Ishikawa (cell line): ENCODE measurements around the gene ULK4.

Experiments used
- CEBPB ChIP-seq: IDR thresholded peaks from 2 replicates; pipeline ENCODE4 v1.6.1; 2012
- CREB1 ChIP-seq: IDR thresholded peaks from 2 replicates; pipeline ENCODE4 v1.6.1; 2012; ENCODE audit warnings: low read depth
- EGR1 ChIP-seq: IDR thresholded peaks from 2 replicates; pipeline ENCODE4 v1.6.1; 2012
- EP300 ChIP-seq: IDR thresholded peaks from 2 replicates; pipeline ENCODE4 v1.6.1; 2012; ENCODE audit warnings: borderline replicate concordance
- FOXM1 ChIP-seq: IDR thresholded peaks from 2 replicates; pipeline ENCODE4 v1.6.1; 2012; ENCODE audit warnings: low read depth, borderline replicate concordance
- MAX ChIP-seq: IDR thresholded peaks from 2 replicates; pipeline ENCODE4 v1.6.1; 2012
- NFIC ChIP-seq: IDR thresholded peaks from 2 replicates; pipeline ENCODE4 v1.6.1; 2012
- RAD21 ChIP-seq: IDR thresholded peaks from 2 replicates; pipeline ENCODE4 v1.6.1; 2012; ENCODE audit warnings: low read depth
- REST ChIP-seq: IDR thresholded peaks from 2 replicates; pipeline ENCODE4 v1.6.1; 2012; ENCODE audit warnings: low read depth, mild to moderate bottlenecking
- TAF1 ChIP-seq: IDR thresholded peaks from 2 replicates; pipeline ENCODE4 v1.6.1; 2012; ENCODE audit warnings: low read depth, mild to moderate bottlenecking
- TCF12 ChIP-seq: IDR thresholded peaks from 2 replicates; pipeline ENCODE4 v1.6.1; 2012; ENCODE audit warnings: low read depth
- TEAD4 ChIP-seq: IDR thresholded peaks from 2 replicates; pipeline ENCODE4 v1.6.1; 2012
- YY1 ChIP-seq: IDR thresholded peaks from 2 replicates; pipeline ENCODE4 v1.6.1; 2012; ENCODE audit warnings: low read depth
- ZBTB7A ChIP-seq: IDR thresholded peaks from 2 replicates; pipeline ENCODE4 v1.6.1; 2012; ENCODE audit warnings: low read depth

- TF ChIP-seq REST (no peak), TEAD4 (no peak), EP300 (no peak), RAD21 (no peak), CREB1 (no peak), FOXM1 (no peak), TAF1 (no peak), NFIC (no peak), MAX (no peak), CEBPB (no peak), ZBTB7A (no peak), EGR1 (no peak), YY1 (no peak), TCF12 (no peak)
Measured at GRCh38 chr3:41898631-41899030, 63.3 kb downstream of the ULK4 start.
